ENCODE measurements around the gene SPATA31D1.
"Not testable (repeated sequence)": the region's sequence is repeated elsewhere in the genome, so short reads cannot be mapped to it uniquely, and the experiment has no call there.

Gene SPATA31D1

GRCh38 chr9:81988472-81988871 lies at the start of gene SPATA31D1:
SPATA31D1 (plus strand) TSS chr9:81988772; CDS start chr9:81988819, 47 bp downstream.
- DNase-seq (ENCODE audit: low spot score) = not testable (repeated sequence)

GRCh38 chr9:81943393-81943792 lies 45.2 kb upstream of the SPATA31D1 start, which contains the start of gene SPATA31D3:
SPATA31D3 (plus strand) TSS chr9:81943500; CDS start chr9:81943586, 86 bp downstream.
- DNase-seq (ENCODE audit: low spot score) = not testable (repeated sequence)

- DNase-seq (ENCODE audit: low spot score) = not testable (repeated sequence)
Measured at GRCh38 chr9:81948650-81949049, 39.9 kb upstream of the SPATA31D1 start.

GRCh38 chr9:81953096-81953495 lies 35.5 kb upstream of the SPATA31D1 start:
- DNase-seq (ENCODE audit: low spot score) = no peak

GRCh38 chr9:81955625-81956024 lies 32.9 kb upstream of the SPATA31D1 start:
- no peak for DNase-seq (ENCODE audit: low spot score)

GRCh38 chr9:81964218-81965171 lies 24.1 kb upstream of the SPATA31D1 start:
- no peak for DNase-seq (ENCODE audit: low spot score)

- DNase-seq (ENCODE audit: low spot score) = no peak
Measured at GRCh38 chr9:81968026-81968425, 20.5 kb upstream of the SPATA31D1 start.

GRCh38 chr9:81969971-81970370 lies 18.6 kb upstream of the SPATA31D1 start:
- DNase-seq (ENCODE audit: low spot score) = no peak

GRCh38 chr9:81971727-81972126 lies 16.8 kb upstream of the SPATA31D1 start:
- no peak for DNase-seq (ENCODE audit: low spot score)

GRCh38 chr9:81974764-81975163 lies 13.8 kb upstream of the SPATA31D1 start:
- no peak for DNase-seq (ENCODE audit: low spot score)

- no peak for DNase-seq (ENCODE audit: low spot score)
Measured at GRCh38 chr9:81976351-81976750, 12.2 kb upstream of the SPATA31D1 start.

- DNase-seq (ENCODE audit: low spot score) = no peak
Measured at GRCh38 chr9:81979196-81979595, 9.4 kb upstream of the SPATA31D1 start.

- no peak for DNase-seq (ENCODE audit: low spot score)
Measured at GRCh38 chr9:81980568-81980967, 8.0 kb upstream of the SPATA31D1 start.

GRCh38 chr9:81981883-81982282 lies 6.7 kb upstream of the SPATA31D1 start:
- DNase-seq (ENCODE audit: low spot score) = no peak

GRCh38 chr9:81984928-81985327 lies 3.6 kb upstream of the SPATA31D1 start:
- DNase-seq (ENCODE audit: low spot score) = no peak

GRCh38 chr9:81986051-81986450 lies 2.5 kb upstream of the SPATA31D1 start:
- no peak for DNase-seq (ENCODE audit: low spot score)

GRCh38 chr9:81989700-81990099 lies 1.1 kb downstream of the SPATA31D1 start:
- DNase-seq (ENCODE audit: low spot score) = no peak

- no peak for DNase-seq (ENCODE audit: low spot score)
Measured at GRCh38 chr9:81993656-81994055, 5.1 kb downstream of the SPATA31D1 start.

GRCh38 chr9:81999806-82000205 lies 11.2 kb downstream of the SPATA31D1 start:
- no peak for DNase-seq (ENCODE audit: low spot score)

GRCh38 chr9:82010711-82011110 lies 22.1 kb downstream of the SPATA31D1 start:
- no peak for DNase-seq (ENCODE audit: low spot score)

- no peak for DNase-seq (ENCODE audit: low spot score)
Measured at GRCh38 chr9:82011133-82011532, 22.6 kb downstream of the SPATA31D1 start.

- no peak for DNase-seq (ENCODE audit: low spot score)
Measured at GRCh38 chr9:82012276-82012675, 23.7 kb downstream of the SPATA31D1 start.

- no peak for DNase-seq (ENCODE audit: low spot score)
Measured at GRCh38 chr9:82020331-82020730, 31.8 kb downstream of the SPATA31D1 start.

- no peak for DNase-seq (ENCODE audit: low spot score)
Measured at GRCh38 chr9:82021198-82021597, 32.6 kb downstream of the SPATA31D1 start.

All from HuH-7 (cell line).